Neural progenitor cell (in vitro differentiated cells): ENCODE results near the gene PTPN14.

Source experiments
- CTCF ChIP-seq: fragments of 200-600 bp; sonication (generic); IDR thresholded peaks from 2 replicates; pipeline ENCODE4 v1.5.1; 2017; ENCODE audit warnings: antibody characterized with exemption, mild to moderate bottlenecking
- EZH2 ChIP-seq: fragments of 200-600 bp; sonication (generic); IDR thresholded peaks from 2 replicates; pipeline ENCODE4 v1.6.1; 2017; ENCODE audit warnings: antibody characterized with exemption, mild to moderate bottlenecking, moderate library complexity
- EZH2phosphoT487 ChIP-seq: fragments of 200-600 bp; sonication (generic); IDR thresholded peaks from 2 replicates; pipeline ENCODE4 v1.6.1; 2017; ENCODE audit warnings: antibody characterized with exemption

GRCh38 chr1:214473387-214473786, 78.0 kb downstream of the PTPN14 start:
- TF ChIP-seq CTCF (no peak), EZH2 (no peak), EZH2phosphoT487 (no peak)
